Ovary (tissue), 9 donors: ENCODE measurements around the gene STPG3. TPM values are rescaled to one million over a fixed set of nuclear protein-coding genes. Genes with fewer than 3 reads are reported as not detected.

Experiments used
- DNase-seq, 5 donors: peaks; one replicate each; pipeline ENCODE4 v3.0.0-alpha.2; 2019 to 2020
- H3K27ac ChIP-seq, 2 donors: fragments of 200-600 bp; one replicate each; pipeline versions ENCODE4 v1.5.1 to v1.8.0; 2019 to 2022
- H3K27me3 ChIP-seq: fragments of 200-600 bp; one replicate; pipeline ENCODE4 v1.8.0; 2022
- H3K36me3 ChIP-seq: fragments of 200-600 bp; sonication (generic); one replicate; pipeline ENCODE4 v1.5.1; 2019
- H3K4me1 ChIP-seq: one replicate; pipeline ENCODE4 v1.8.1; 2013; ENCODE audit warnings: mild to moderate bottlenecking, moderate library complexity; ENCODE audit not compliant: insufficient read depth
- H3K4me3 ChIP-seq: fragments of 200-600 bp; sonication (generic); one replicate; pipeline ENCODE4 v1.5.1; 2017
- H3K9me3 ChIP-seq, 2 donors: fragments of 200-600 bp in 1 of 2; sonication (generic) in 1 of 2; one replicate each; pipeline versions ENCODE4 v1.5.1 to v1.8.1; 2013 to 2019; ENCODE audit warnings: mild to moderate bottlenecking in 1 of 2, moderate library complexity in 1 of 2
- CTCF ChIP-seq, 3 donors: fragments of 450-650 bp in 2 of 3; fragments of 200-600 bp in 1 of 3; IDR thresholded peaks; one replicate each; pipeline versions ENCODE4 v1.5.1 to v1.8.0; 2016 to 2022; ENCODE audit warnings: antibody characterized with exemption in 3 of 3, mild to moderate bottlenecking in 1 of 3
- EP300 ChIP-seq: sonication (generic); formaldehyde crosslinking; IDR thresholded peaks from one replicate; pipeline ENCODE4 v1.6.1; 2017; ENCODE audit warnings: antibody characterized with exemption
- POLR2A ChIP-seq: fragments of 450-650 bp; IDR thresholded peaks from one replicate; pipeline ENCODE4 v1.6.1; 2017; ENCODE audit warnings: antibody characterized with exemption, mild to moderate bottlenecking, moderate library complexity
- WGBS, 3 donors: extraction: QIAGEN DNeasy Blood & Tissue Kit in 1 of 3; methylation state at CpG; one replicate each; pipeline versions ENCODE4 v1.1.5 to v1.1.7; 2013 to 2017; 5-methylcytosine and 5-hydroxymethylcytosine counted together
- intact Hi-C, 4 donors: fragments of 100-400 bp; cut with DNase I; formaldehyde crosslinking; loops; one replicate each; pipeline versions ENCODE4 v1.11.0 to v1.15.1; 2022 to 2023
- polyA plus RNA-seq, 2 donors: library from polyadenylated mRNA; stranded (reverse); fragments of 200-250 nt in 1 of 2; fragments of 350-450 nt in 1 of 2; fragmentation: Illumina TruSeq in 1 of 2; extraction: RNeasy Lipid Tissue Mini Kit (QIAGEN cat#74804) in 1 of 2; gene quantifications; one replicate each; pipeline ENCODE4 v1.2.3, GENCODE V29; 2013 to 2014
- total RNA-seq, 7 donors: library from RNA; depleted of rRNA in 2 of 7; stranded (reverse); fragments of >200 nt in 2 of 7; fragmentation: NEBNext Ultra II Directional in 3 of 7; extraction: Animal tissue kit (Norgen Biotek cat#: 25700) in 3 of 7; gene quantifications; one replicate each; pipeline versions ENCODE4 v1.1.0 to v1.2.4, GENCODE V29; 2016 to 2023
- donor health status: DM: no; HTN: no; CAD: no; lungs with moderate emphysema.
- donor health status: DM: no; HTN: no; CAD: no.
- donor health status: Bipolar disorder and iron deficiency.
- donor health status: DM: yes; HTN: yes; CAD: no.
- donor health status: DM: no; HTN: no; CAD: no.
- donor health status: DM: yes; HTN: yes; CAD: no.

STPG3 gene
- total and polyA plus RNA-seq, 9 donors: not detected

GRCh38 chr9:137218212-137218753 lies 32.8 kb upstream of the STPG3 start:
- H3K4me3 ChIP-seq: no peak overlapping the region
- no peak overlapping the region for H3K27ac ChIP-seq
- 81 to 92% (median 90%) methylated on average over 20 to 30 of the region's 30 CpGs for whole genome bisulfite sequencing, 3 donors
- no peak for TF ChIP-seq POLR2A
- no peak for TF ChIP-seq EP300
- TF ChIP-seq CTCF (IDR thresholded peaks at IDR 0.05): no peak
- H3K27me3 ChIP-seq: no peaks in the 10 kb centered on the region
- intact Hi-C loops: no loop called here
- H3K9me3 ChIP-seq: no peaks in the 10 kb centered on the region
- peaks cover 11% of the 10 kb centered on the region for H3K4me1 ChIP-seq
- no peak for DNase-seq
- H3K36me3 ChIP-seq: no peaks in the 10 kb centered on the region

GRCh38 chr9:137218754-137219271 lies 32.3 kb upstream of the STPG3 start:
- peaks cover 11% of the 10 kb centered on the region for H3K4me1 ChIP-seq
- intact Hi-C loops: no loop called here
- 25 to 35% (median 28%) methylated on average over 12 of the region's 12 CpGs for WGBS, 3 donors
- no peaks in the 10 kb centered on the region for H3K27me3 ChIP-seq
- no peaks in the 10 kb centered on the region for H3K36me3 ChIP-seq
- H3K27ac ChIP-seq: no peak overlapping the region
- TF ChIP-seq CTCF (IDR thresholded peaks at IDR 0.05) (no peak), POLR2A (no peak)
- H3K4me3 ChIP-seq: no peak overlapping the region
- no peaks in the 10 kb centered on the region for H3K9me3 ChIP-seq
- DNase-seq: no peak

- TF ChIP-seq EP300: no peak
- no peak for TF ChIP-seq CTCF (IDR thresholded peaks at IDR 0.05)
- no peak for TF ChIP-seq POLR2A
- H3K4me1 ChIP-seq: peaks cover 11% of the 10 kb centered on the region
- H3K36me3 ChIP-seq: no peaks in the 10 kb centered on the region
- no peaks in the 10 kb centered on the region for H3K27me3 ChIP-seq
- H3K9me3 ChIP-seq: no peaks in the 10 kb centered on the region
- no peak overlapping the region for H3K4me3 ChIP-seq
- H3K27ac ChIP-seq: no peak overlapping the region
- DNase-seq: no peak
- intact Hi-C loops: loop anchor here in 1 of 4 donors (10.0 kb wide), 1 partner anchor 435 kb away; no protein-coding TSS in a partner anchor
- 81 to 89% (median 86%) methylated on average over 10 of the region's 10 CpGs for WGBS, 3 donors
These were observed 31.2 kb upstream of the STPG3 start for GRCh38 chr9:137219757-137220316.

- Histone ChIP-seq H3K9me3 (no peaks in the 10 kb centered on the region), H3K4me1 (peaks cover 11% of the 10 kb centered on the region), H3K27ac (no peak overlapping the region), H3K36me3 (no peaks in the 10 kb centered on the region), H3K4me3 (no peak overlapping the region), H3K27me3 (no peaks in the 10 kb centered on the region)
- intact Hi-C loops: loop anchor here in 1 of 4 donors (10.0 kb wide), 1 partner anchor 436 kb away; no protein-coding TSS in a partner anchor
- DNase-seq: no peak
- 84 to 91% (median 90%) methylated on average over 50 to 52 of the region's 52 CpGs for WGBS, 3 donors
- TF ChIP-seq CTCF (IDR thresholded peaks at IDR 0.05) (no peak), POLR2A (no peak), EP300 (no peak)
These were observed 30.6 kb upstream of the STPG3 start for GRCh38 chr9:137220317-137221094.
